NT2/D1 (cell line): ENCODE results near the gene AKR7A2.

Experiments
- SUZ12 ChIP-seq: IDR thresholded peaks from 2 replicates; pipeline ENCODE4 v1.6.1; 2011; ENCODE audit not compliant: insufficient read length, insufficient read depth; ENCODE audit errors: extremely low read depth
- YY1 ChIP-seq: IDR thresholded peaks from 2 replicates; pipeline ENCODE4 v1.6.1; 2011; ENCODE audit not compliant: insufficient read length, insufficient read depth
- ZNF274 ChIP-seq: IDR thresholded peaks from 2 replicates; pipeline ENCODE4 v1.6.1; 2011; ENCODE audit warnings: mild to moderate bottlenecking, low read depth, low read length

DNA sequence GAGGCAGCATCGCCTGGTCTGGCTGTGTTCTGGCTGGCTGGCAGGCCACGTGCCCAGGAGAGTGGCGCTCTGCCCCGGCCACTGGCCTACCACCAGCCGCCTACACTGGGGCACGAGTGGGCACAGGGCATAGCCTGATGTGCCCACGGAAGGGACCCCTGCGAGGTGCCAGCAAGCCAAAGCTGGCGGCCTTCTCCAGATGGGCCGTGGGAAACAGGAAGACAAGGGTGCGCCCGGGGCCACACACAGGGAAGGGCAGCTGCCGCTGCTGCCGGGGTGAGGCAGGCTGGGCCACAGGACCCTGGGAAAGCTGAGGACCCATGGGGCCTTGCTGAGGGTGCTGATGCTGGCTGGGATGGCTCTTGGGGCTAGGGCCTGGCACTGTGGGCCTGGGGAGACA, 40.9 kb upstream of the AKR7A2 start:
- TF ChIP-seq YY1: no peak
- no peak for TF ChIP-seq ZNF274
- TF ChIP-seq SUZ12: no peak
